ENCODE results near the gene DIS3L.
"Not testable (repeated sequence)": the region's sequence is repeated elsewhere in the genome, so short reads cannot be mapped to it uniquely, and the experiment has no call there.

DIS3L gene

DNA sequence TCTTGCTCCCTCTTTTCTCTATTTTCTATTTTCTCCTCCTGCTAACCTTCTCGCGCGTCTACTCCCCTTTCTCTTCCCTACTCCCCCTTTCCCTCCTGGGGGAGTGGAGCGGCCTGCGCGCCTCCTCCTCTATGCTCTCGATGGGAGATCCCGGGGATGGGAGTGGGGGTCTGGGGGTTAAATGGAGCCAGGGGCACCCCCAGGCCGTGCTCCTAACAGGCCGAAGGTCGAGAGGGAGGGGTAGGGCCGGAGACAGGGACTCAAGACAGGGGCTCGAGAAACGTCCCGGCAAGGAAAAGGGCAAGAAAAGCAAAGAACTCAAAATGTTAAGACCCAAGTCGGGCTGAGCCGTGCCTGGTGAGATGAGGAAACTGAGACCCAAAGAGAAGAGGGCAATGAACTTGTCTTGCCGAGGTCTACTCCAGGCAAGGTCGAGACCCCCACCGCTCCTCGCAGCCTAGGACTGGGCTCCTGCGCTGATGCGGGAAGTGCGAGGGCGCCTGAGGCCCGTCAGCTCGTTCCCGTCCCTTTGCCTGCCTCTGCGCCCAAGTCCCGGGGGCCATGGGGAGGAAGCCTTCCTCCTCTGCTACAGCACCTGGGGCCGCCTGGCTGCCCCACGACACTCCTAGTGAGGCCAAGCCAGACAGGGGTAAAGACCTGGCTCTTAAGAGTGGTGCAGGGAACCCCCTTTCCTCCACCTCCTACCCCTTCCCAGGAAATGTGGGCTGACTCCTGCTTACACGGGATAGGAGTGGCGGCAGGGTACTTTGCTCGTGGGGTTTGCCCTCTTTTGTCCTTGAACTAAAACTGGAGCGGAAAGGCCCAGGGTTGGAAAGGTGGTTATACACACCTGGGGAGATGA is 39.0 kb upstream of the DIS3L start:
- WGBS, 2 experiments, result 2 to 3% methylated on average over 36 of the region's 36 CpGs
- Histone ChIP-seq H3K4me1 (ENCODE audit: control insufficient read depth, insufficient read depth, low read length) (peaks cover 14% of the 10 kb centered on the region), H3K4me3 (ENCODE audit: insufficient read depth, low read depth, low read length) (peak overlapping the region; percentile 44), H3K27ac (ENCODE audit: insufficient read depth, low read depth, low read length, poor library complexity, severe bottlenecking) (no peak overlapping the region), H3K9me3 (ENCODE audit: control insufficient read depth, low read length) (no peaks in the 10 kb centered on the region), H3K27me3 (ENCODE audit: control insufficient read depth, insufficient read depth, low read length, poor library complexity, severe bottlenecking) (peaks cover 84% of the 10 kb centered on the region), H3K36me3 (ENCODE audit: control insufficient read depth, insufficient read depth, low read length) (no peaks in the 10 kb centered on the region)

DNA sequence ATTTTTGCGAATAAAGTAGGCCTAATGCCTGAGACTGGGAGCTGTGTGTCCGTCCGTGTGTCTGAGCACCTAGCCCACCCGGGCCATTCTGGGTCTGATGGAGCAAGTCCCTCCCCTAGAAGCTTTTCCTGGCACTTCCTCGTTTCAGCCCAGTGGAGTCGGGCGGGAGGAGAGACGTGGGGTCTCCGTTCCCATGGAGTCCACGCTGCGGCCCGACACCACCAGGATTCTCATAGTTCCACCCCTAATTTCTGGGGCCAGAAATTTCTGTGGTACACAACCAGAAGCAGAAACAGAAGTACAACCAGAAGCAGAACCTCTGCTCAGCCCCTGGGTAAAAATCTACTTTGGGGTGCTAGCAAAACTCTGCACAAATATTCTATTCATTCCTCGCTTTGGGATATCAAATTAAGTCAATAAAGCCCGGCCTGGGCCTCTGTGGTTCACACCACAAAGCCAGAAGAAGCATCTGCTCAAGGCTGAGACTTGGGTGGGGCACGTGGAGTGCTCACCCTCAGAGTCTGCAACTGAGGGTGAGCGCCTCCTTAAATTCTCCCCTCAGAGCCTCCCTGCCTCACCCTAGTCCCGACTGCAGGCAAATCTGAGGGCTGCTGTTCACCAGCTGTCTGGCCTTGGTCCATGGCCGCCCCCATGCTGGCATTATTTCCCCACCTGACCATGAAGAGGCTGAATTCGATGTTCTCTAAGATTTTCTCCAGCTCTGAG is 38.3 kb upstream of the DIS3L start:
- H3K4me3 ChIP-seq (ENCODE audit: insufficient read depth, low read depth, low read length), result no peak overlapping the region
- no peaks in the 10 kb centered on the region for H3K36me3 ChIP-seq (ENCODE audit: control insufficient read depth, insufficient read depth, low read length)
- no peaks in the 10 kb centered on the region for H3K9me3 ChIP-seq (ENCODE audit: control insufficient read depth, low read length)
- 37 to 43% methylated on average over 19 of the region's 19 CpGs for WGBS, 2 experiments
- H3K27me3 ChIP-seq (ENCODE audit: control insufficient read depth, insufficient read depth, low read length, poor library complexity, severe bottlenecking), result peaks cover 80% of the 10 kb centered on the region
- H3K4me1 ChIP-seq (ENCODE audit: control insufficient read depth, insufficient read depth, low read length), result peaks cover 14% of the 10 kb centered on the region
- no peak overlapping the region for H3K27ac ChIP-seq (ENCODE audit: insufficient read depth, low read depth, low read length, poor library complexity, severe bottlenecking)

DNA sequence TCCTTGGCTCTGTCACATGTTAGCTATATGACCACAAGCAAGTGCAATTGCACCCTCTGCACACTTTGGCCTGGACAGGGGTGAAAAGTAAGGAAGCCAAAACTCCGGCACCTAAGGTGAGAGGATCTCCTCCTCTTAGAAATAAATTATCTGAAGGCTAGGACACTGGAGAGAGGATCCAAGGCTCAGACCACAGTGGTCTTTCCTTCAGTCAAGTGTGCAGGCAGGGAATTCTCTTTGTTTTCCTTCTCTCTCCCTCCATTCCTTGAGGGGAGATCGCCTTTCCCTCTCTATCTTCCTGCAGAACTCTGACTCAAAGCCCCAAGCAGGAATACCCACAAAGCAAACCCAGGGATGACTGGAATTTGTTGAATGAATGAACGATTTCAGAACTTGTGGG is 36.7 kb upstream of the DIS3L start:
- 74 to 80% methylated on average over 2 to 3 of the region's 3 CpGs for WGBS, 2 experiments
- H3K9me3 ChIP-seq (ENCODE audit: control insufficient read depth, low read length), result no peaks in the 10 kb centered on the region
- H3K36me3 ChIP-seq (ENCODE audit: control insufficient read depth, insufficient read depth, low read length), result no peaks in the 10 kb centered on the region
- H3K4me3 ChIP-seq (ENCODE audit: insufficient read depth, low read depth, low read length), result no peak overlapping the region
- H3K27me3 ChIP-seq (ENCODE audit: control insufficient read depth, insufficient read depth, low read length, poor library complexity, severe bottlenecking), result peaks cover 66% of the 10 kb centered on the region
- H3K4me1 ChIP-seq (ENCODE audit: control insufficient read depth, insufficient read depth, low read length), result peaks cover 14% of the 10 kb centered on the region
- no peak overlapping the region for H3K27ac ChIP-seq (ENCODE audit: insufficient read depth, low read depth, low read length, poor library complexity, severe bottlenecking)

DNA sequence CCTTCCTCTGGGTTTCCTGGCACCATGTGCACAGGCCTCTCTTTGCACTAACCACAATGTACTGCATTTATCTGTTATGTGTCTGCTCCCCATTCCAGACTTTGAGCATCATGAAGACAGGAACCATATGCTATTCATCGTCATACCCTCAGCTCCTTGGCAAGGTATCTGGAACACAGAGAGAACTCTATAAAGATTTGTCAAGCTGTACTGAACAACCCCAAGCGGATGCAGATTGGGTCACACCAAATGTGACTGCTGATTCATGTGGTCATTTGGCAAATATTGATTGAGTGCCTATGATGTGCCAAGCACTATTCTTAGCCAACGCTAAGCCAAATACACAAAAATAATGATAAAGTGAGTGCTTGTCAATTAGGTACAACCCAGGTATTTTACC is 32.3 kb upstream of the DIS3L start:
- Histone ChIP-seq H3K36me3 (ENCODE audit: control insufficient read depth, insufficient read depth, low read length) (no peaks in the 10 kb centered on the region), H3K27ac (ENCODE audit: insufficient read depth, low read depth, low read length, poor library complexity, severe bottlenecking) (no peak overlapping the region), H3K4me3 (ENCODE audit: insufficient read depth, low read depth, low read length) (no peak overlapping the region), H3K9me3 (ENCODE audit: control insufficient read depth, low read length) (no peaks in the 10 kb centered on the region), H3K27me3 (ENCODE audit: control insufficient read depth, insufficient read depth, low read length, poor library complexity, severe bottlenecking) (peaks cover 23% of the 10 kb centered on the region), H3K4me1 (ENCODE audit: control insufficient read depth, insufficient read depth, low read length) (no peaks in the 10 kb centered on the region)
- WGBS, 2 experiments, result 94 to 97% methylated on average over 3 of the region's 3 CpGs

DNA sequence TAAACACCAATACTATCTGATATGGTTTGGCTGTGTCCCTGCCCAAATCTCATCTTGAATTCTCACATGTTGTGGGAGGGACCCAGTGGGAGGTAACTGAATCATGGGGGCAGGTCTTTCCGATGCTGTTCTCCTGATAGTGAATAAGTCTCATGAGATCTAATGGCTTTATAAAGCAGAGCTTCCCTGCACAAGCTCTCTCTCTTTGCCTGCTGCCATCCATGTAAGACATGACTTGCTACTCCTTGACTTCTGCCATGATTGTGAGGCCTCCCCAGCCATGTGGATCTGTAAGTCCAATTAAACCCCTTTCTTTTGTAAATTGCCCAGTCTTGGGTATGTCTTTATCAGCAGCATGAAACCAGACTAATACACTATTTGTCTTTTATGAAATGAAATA is 30.5 kb upstream of the DIS3L start:
- not testable (repeated sequence) for H3K4me3 ChIP-seq (ENCODE audit: insufficient read depth, low read depth, low read length); H3K27ac ChIP-seq (ENCODE audit: insufficient read depth, low read depth, low read length, poor library complexity, severe bottlenecking); H3K36me3 ChIP-seq (ENCODE audit: control insufficient read depth, insufficient read depth, low read length); H3K9me3 ChIP-seq (ENCODE audit: control insufficient read depth, low read length); H3K27me3 ChIP-seq (ENCODE audit: control insufficient read depth, insufficient read depth, low read length, poor library complexity, severe bottlenecking); H3K4me1 ChIP-seq (ENCODE audit: control insufficient read depth, insufficient read depth, low read length)
- WGBS, 2 experiments, result 85 to 97% methylated on average over 1 of the region's 1 CpG

DNA sequence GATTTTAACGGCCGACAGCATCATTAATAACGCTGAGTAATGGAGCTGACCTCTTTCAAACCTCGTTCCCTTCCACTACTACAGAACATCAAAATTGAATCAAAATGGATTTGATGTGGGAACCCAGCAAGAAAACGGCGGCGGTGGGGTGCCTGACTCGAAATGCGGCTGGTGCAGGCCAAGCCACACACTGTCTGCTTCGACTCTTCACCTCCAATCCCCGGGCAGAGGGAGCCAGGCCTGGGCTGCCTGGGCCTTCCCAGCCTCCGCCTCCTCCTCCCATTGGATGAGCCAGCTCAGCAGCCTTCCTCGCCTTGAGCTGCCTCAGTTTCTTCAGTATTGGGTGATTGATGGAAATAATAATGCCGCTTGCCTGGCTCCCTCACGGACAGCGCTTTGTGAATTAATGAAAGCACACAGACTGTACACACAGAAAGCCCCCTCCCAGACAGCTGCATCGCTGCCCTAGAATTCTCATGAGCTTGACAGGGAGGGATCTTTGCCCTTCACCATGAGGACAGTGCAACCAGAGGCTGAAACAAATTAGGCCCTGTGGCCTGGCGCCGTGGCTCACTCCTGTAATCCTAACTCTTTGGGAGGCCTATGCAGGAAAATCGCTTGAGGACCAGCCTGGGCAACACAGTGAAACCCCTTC is 28.4 kb upstream of the DIS3L start:
- H3K27me3 ChIP-seq (ENCODE audit: control insufficient read depth, insufficient read depth, low read length, poor library complexity, severe bottlenecking), result no peaks in the 10 kb centered on the region
- no peaks in the 10 kb centered on the region for H3K4me1 ChIP-seq (ENCODE audit: control insufficient read depth, insufficient read depth, low read length)
- no peak overlapping the region for H3K4me3 ChIP-seq (ENCODE audit: insufficient read depth, low read depth, low read length)
- 91 to 93% methylated on average over 19 to 20 of the region's 20 CpGs for WGBS, 2 experiments
- H3K27ac ChIP-seq (ENCODE audit: insufficient read depth, low read depth, low read length, poor library complexity, severe bottlenecking), result no peak overlapping the region
- no peaks in the 10 kb centered on the region for H3K36me3 ChIP-seq (ENCODE audit: control insufficient read depth, insufficient read depth, low read length)
- no peaks in the 10 kb centered on the region for H3K9me3 ChIP-seq (ENCODE audit: control insufficient read depth, low read length)

DNA sequence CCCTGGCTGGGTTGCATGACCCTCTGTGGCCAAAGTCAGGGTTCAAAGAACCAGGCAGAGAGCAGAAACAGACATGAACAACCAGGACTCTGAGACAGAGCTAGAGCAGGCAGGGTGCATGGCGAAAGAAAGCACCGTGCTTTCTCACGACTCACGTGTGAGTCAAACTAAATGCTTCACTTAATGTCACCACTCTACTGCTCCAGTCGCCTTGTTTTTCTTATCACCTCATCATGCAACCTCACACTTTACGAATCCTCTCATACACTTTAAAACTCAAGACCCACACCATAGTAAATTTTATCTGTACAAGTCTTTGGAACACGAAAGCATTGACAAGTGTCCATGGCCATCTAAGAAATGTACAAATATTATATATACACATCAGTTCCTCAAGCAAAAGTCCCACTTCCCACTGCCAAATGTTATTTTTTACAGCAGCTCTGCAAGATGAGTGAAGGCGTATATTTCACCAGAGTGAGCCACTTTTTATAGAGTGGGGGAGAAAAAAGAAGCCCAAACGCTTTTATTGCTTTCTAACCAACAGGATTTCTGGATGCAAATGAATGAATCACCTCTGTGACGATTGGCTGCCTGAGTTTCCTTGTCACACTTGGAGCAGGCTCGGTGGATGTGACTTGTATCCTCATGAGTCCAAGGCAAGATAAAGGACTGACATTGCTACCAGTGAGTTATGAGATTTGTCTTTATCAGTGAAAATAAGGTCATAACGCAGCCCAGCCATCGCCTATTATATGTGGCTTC is 23.9 kb upstream of the DIS3L start:
- Histone ChIP-seq H3K36me3 (ENCODE audit: control insufficient read depth, insufficient read depth, low read length) (no peaks in the 10 kb centered on the region), H3K9me3 (ENCODE audit: control insufficient read depth, low read length) (no peaks in the 10 kb centered on the region), H3K4me1 (ENCODE audit: control insufficient read depth, insufficient read depth, low read length) (no peaks in the 10 kb centered on the region), H3K27ac (ENCODE audit: insufficient read depth, low read depth, low read length, poor library complexity, severe bottlenecking) (no peak overlapping the region), H3K27me3 (ENCODE audit: control insufficient read depth, insufficient read depth, low read length, poor library complexity, severe bottlenecking) (no peaks in the 10 kb centered on the region), H3K4me3 (ENCODE audit: insufficient read depth, low read depth, low read length) (no peak overlapping the region)
- 70 to 72% methylated on average over 13 of the region's 13 CpGs for WGBS, 2 experiments

DNA sequence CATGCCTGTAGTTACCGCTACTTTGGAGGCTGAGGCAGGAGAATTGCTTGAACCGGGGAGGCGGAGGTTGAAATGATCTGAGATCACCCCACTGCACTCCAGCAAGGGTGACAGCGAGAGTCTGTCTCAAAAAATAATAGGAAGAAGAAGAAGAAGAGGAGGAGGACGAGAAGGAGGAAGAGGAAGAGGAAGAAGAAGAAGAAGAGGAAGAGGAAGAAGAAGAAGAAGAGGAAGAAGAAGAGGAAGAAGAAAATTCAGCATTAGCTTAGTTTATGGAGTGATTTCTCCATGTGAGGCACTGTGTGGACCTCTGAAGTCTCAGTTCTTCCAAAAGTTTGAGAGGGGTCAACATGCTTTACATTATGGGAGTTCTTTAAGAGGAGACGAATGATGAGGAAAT is 22.4 kb upstream of the DIS3L start:
- H3K36me3 ChIP-seq (ENCODE audit: control insufficient read depth, insufficient read depth, low read length), result no peaks in the 10 kb centered on the region
- H3K9me3 ChIP-seq (ENCODE audit: control insufficient read depth, low read length), result no peaks in the 10 kb centered on the region
- H3K27me3 ChIP-seq (ENCODE audit: control insufficient read depth, insufficient read depth, low read length, poor library complexity, severe bottlenecking), result no peaks in the 10 kb centered on the region
- no peak overlapping the region for H3K27ac ChIP-seq (ENCODE audit: insufficient read depth, low read depth, low read length, poor library complexity, severe bottlenecking)
- H3K4me3 ChIP-seq (ENCODE audit: insufficient read depth, low read depth, low read length), result no peak overlapping the region
- H3K4me1 ChIP-seq (ENCODE audit: control insufficient read depth, insufficient read depth, low read length), result no peaks in the 10 kb centered on the region
- 77 to 78% methylated on average over 6 of the region's 6 CpGs for WGBS, 2 experiments

DNA sequence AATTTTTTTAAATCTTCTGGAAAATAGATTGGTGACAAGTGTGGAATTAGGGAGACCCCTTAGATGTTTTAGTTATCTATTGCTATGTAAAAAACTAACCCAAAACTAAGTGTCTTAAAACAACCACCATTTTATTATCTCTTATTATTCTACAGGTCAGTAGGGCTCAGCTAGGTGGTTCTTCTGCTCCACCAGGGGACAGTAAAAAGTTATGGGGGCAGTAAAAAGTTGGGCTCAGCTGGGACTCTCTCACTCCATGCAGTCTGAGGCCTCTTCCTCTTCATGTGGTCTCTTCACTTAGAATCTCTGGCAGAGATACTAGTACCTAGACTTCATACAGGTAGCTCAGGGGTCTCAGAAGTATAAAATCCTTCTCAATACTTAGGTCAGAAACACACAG is 18.0 kb upstream of the DIS3L start:
- peaks cover 7% of the 10 kb centered on the region for H3K4me1 ChIP-seq (ENCODE audit: control insufficient read depth, insufficient read depth, low read length)
- H3K27me3 ChIP-seq (ENCODE audit: control insufficient read depth, insufficient read depth, low read length, poor library complexity, severe bottlenecking), result no peaks in the 10 kb centered on the region
- H3K9me3 ChIP-seq (ENCODE audit: control insufficient read depth, low read length), result no peaks in the 10 kb centered on the region
- H3K36me3 ChIP-seq (ENCODE audit: control insufficient read depth, insufficient read depth, low read length), result no peaks in the 10 kb centered on the region
- H3K27ac ChIP-seq (ENCODE audit: insufficient read depth, low read depth, low read length, poor library complexity, severe bottlenecking), result no peak overlapping the region
- H3K4me3 ChIP-seq (ENCODE audit: insufficient read depth, low read depth, low read length), result no peak overlapping the region

DNA sequence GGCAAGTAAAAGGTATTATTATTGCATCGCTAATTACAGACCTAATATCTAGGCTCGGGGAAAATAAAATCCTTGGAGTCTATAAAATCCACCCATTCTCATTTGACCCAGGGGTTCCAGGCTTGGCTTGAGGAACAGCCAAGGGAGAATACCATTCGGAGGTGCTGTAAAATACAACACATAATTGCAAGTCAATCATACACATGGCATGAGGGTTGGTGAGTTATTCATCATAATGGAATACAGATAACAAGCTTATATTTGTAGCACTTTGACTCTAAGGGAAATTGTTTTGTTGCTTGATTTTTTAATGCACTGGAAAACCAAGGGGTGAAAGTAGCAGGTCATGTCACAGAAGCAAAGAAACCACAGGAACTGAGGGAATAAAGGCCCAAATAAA is 16.8 kb upstream of the DIS3L start:
- Histone ChIP-seq H3K27me3 (ENCODE audit: control insufficient read depth, insufficient read depth, low read length, poor library complexity, severe bottlenecking) (no peaks in the 10 kb centered on the region), H3K9me3 (ENCODE audit: control insufficient read depth, low read length) (no peaks in the 10 kb centered on the region), H3K4me3 (ENCODE audit: insufficient read depth, low read depth, low read length) (no peak overlapping the region), H3K4me1 (ENCODE audit: control insufficient read depth, insufficient read depth, low read length) (peaks cover 7% of the 10 kb centered on the region), H3K27ac (ENCODE audit: insufficient read depth, low read depth, low read length, poor library complexity, severe bottlenecking) (no peak overlapping the region), H3K36me3 (ENCODE audit: control insufficient read depth, insufficient read depth, low read length) (no peaks in the 10 kb centered on the region)
- WGBS, 2 experiments, result 97 to 98% methylated on average over 2 to 3 of the region's 3 CpGs
